DMS53 treated with DMSO at 0.1 percent for 48 hours (cell line): ENCODE measurements around the gene ETNK2.
"Not testable (repeated sequence)": the region's sequence is repeated elsewhere in the genome, so short reads cannot be mapped to it uniquely, and the experiment has no call there.

ENCODE experiments used
- DNase-seq: peaks from one replicate; lab custom pipeline; 2025; ENCODE audit not compliant: unreplicated experiment; lab: John Stamatoyannopoulos, UW

Gene ETNK2

GRCh38 chr1:204104331-204105130, 47.3 kb downstream of the ETNK2 start:
- no peak for DNase-seq

GRCh38 chr1:204103431-204103741, 48.5 kb downstream of the ETNK2 start:
- DNase-seq = no peak

- DNase-seq = peak; percentile 49
These were observed 49.0 kb downstream of the ETNK2 start for GRCh38 chr1:204102739-204103430.

GRCh38 chr1:204102029-204102611, 49.7 kb downstream of the ETNK2 start:
- peak; percentile 82 for DNase-seq

GRCh38 chr1:204099754-204100153, 52.1 kb downstream of the ETNK2 start:
- not testable (repeated sequence) for DNase-seq

GRCh38 chr1:204098683-204099082, 53.2 kb downstream of the ETNK2 start:
- DNase-seq = no peak

GRCh38 chr1:204096931-204097330, 54.9 kb downstream of the ETNK2 start:
- DNase-seq = no peak

GRCh38 chr1:204094856-204095634, 56.8 kb downstream of the ETNK2 start:
- no peak for DNase-seq

- no peak for DNase-seq
These were observed 57.5 kb downstream of the ETNK2 start for GRCh38 chr1:204094313-204094729.

- no peak for DNase-seq
These were observed 58.1 kb downstream of the ETNK2 start for GRCh38 chr1:204093781-204094180.

- DNase-seq = no peak
These were observed 58.5 kb downstream of the ETNK2 start for GRCh38 chr1:204093421-204093717.

GRCh38 chr1:204092632-204093420, 59.0 kb downstream of the ETNK2 start:
- DNase-seq = peak; percentile 88

GRCh38 chr1:204091787-204092312, 60.0 kb downstream of the ETNK2 start:
- DNase-seq = no peak

- no peak for DNase-seq
These were observed 60.8 kb downstream of the ETNK2 start for GRCh38 chr1:204091066-204091465.

- DNase-seq = not testable (repeated sequence)
These were observed 61.7 kb downstream of the ETNK2 start for GRCh38 chr1:204090132-204090531.

GRCh38 chr1:204089044-204089751, 62.6 kb downstream of the ETNK2 start:
- DNase-seq = no peak

- no peak for DNase-seq
These were observed 63.2 kb downstream of the ETNK2 start for GRCh38 chr1:204088596-204088995.

GRCh38 chr1:204087893-204088528, 63.8 kb downstream of the ETNK2 start:
- no peak for DNase-seq

- DNase-seq = no peak
These were observed 64.5 kb downstream of the ETNK2 start for GRCh38 chr1:204087181-204087892.
